SKM-1 (cell line): Measurements from ENCODE around the gene MAP9.
"Not testable (repeated sequence)": the region's sequence is repeated elsewhere in the genome, so short reads cannot be mapped to it uniquely, and the experiment has no call there.

ENCODE experiments used
- DNase-seq: peaks from one replicate; lab custom pipeline; 2025; ENCODE audit not compliant: unreplicated experiment; lab: John Stamatoyannopoulos, UW

The MAP9 gene

DNA sequence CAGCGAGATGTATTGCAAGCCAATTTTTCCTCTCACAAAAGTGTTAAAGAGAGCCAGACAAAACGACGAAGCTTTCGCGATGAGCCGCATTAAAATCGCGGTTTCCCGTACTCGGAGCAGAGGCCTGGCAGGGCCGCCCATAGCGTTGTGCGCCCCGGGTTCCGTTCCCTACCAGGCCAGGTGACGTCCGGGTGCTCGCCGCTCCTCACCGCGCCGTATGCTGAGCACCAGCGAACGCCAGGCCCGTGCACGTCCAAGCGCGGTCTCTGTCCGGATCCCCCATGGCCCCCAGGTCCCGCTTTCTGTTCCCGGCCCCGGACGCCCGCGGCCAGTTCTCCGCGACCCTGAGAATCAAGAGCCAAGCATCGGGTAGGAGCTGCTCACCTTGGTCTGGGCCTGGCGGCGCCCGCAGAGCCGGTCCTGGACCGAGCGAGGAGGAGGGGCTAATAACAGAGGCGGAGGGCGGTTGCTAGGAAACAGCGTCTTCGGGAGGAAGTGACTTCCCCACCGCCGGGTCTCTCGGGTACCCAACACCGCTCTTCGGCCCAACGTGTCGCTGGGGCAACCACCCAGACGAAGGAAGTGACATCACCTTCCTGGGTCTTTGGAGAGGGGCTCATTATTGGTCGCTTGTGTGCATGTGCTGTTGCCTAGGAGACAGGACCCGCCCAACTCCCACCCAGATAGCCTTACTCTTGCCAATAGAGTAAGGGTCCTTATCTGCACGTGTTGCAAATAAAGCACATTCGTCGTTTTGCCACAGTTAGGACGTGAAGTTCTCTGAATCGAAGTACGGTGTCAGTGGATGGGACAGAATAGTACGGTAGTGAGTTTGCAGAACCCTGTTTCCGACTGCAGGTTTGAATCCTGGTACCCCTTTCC, at the start of gene MAP9:
MAP9 (minus strand) TSS at position 579 of the 882 bp plus-strand sequence. CDS start 1,115 bp downstream, outside the sequence.
- peak; percentile 26 for DNase-seq

DNA sequence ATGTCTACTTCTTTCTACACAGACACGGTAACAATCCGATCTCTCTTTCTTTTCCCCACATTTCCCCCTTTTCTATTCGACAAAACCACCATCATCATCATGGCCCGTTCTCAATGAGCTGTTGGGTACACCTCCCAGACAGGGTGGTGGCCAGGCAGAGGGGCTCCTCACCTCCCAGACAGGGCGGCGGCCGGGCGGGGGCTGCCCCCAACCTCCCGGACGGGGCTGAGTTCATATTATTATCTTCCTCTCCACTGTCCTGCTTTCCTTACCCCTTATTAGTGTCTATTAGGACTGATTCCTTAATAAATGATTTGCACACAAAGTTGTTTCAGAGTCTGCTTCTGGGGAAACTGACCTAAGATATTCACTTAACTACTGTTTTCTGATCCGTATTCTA, 48.0 kb upstream of the MAP9 start:
- DNase-seq, result not testable (repeated sequence)

DNA sequence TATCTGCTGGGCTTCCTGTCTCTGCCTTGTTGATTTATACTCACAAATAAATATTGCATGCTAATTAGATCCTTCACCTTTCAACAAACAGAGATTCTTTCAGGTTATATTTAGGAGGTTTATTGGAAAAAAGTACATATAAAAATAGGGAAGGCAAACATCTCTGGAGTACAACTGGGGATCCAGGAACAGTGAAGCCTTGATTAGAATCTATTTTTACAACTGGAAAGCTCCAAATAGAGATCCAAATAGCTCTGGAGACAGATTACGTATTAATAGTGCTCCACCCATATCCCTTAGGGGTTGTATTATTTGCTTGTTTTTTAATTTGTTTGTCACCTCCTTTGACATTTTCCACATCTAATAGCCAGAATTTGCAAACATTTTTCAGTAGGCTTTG, 46.9 kb upstream of the MAP9 start:
- no peak for DNase-seq

DNA sequence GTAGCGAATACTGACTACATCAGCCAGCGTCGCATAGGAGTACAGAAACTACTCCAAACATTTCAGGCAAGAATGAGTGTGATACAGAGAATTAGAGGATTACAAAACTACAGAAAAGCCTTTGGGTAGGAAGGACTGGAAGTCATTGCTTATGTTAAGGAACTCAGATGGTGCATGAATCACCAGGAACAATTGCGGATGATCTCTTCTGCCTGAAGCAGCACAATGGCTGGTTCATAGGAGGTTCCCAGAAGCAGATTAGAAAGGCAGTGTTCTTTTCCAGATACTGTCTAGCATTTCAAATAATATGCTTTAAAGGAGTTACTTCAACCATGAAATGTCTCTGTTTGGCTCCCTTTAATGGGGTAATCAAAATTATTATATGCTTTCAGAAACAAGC, 42.5 kb upstream of the MAP9 start:
- DNase-seq, result no peak

GRCh38 chr4:155415662-155416061, 38.9 kb upstream of the MAP9 start:
- DNase-seq, result no peak

GRCh38 chr4:155413451-155413850, 36.7 kb upstream of the MAP9 start:
- DNase-seq, result no peak

DNA sequence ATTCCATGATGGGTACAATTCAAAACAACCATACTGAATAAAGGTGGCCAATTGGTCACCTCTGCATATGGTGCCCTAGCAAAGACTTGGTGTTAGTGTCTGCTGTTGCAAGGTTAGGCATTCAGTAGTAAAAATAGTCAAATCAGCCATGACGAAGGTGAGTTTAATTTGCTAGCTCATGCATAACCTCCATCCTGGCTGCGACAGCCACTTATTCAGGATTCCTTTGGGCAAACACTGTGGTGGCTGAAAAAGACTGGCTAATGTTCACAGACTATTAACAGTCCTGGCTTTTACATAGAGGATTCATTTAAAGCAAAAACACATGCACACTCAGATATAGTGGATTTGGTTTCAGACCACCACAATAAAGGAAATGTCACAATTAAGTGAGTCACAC, 34.8 kb upstream of the MAP9 start:
- DNase-seq, result no peak

GRCh38 chr4:155408796-155409195, 32.0 kb upstream of the MAP9 start:
- DNase-seq, result no peak

GRCh38 chr4:155407480-155407879, 30.7 kb upstream of the MAP9 start:
- DNase-seq, result no peak

DNA sequence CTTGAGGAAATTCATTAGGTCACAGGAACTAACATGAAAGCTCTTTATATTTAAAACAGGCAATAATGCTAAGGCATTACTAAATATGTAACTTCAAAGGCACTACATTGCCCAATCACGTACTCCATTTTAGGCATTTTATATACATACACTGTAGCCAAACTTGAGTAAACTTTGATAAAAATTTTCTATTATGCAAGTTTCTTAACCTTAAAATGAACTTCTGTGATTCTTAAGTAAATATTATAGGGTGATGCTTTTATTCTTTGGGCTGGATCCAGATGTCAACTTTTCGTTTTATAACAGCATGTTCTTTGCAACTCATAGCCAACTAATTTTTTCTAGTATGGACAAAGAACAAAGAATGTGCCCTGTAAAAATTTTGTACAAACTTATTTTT, 28.3 kb upstream of the MAP9 start:
- no peak for DNase-seq

DNA sequence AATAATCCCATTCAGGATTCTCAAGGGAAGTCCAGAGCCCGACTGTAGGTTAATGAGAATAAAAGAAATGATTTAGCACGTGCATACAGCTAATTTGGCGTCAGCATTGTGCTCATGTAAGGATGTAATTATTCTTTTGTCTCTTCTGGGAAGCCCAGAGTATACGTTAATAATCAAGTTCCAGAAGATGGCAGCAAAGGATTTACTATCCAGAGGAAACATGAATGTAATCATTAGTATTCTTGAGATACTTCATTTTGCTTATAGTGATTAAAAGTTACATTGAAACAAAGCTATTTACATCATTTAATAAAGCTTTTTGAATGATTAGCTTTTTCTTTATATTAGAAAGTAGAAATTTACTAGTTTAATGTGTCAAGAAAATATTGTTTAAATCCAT, 27.1 kb upstream of the MAP9 start:
- DNase-seq, result no peak

DNA sequence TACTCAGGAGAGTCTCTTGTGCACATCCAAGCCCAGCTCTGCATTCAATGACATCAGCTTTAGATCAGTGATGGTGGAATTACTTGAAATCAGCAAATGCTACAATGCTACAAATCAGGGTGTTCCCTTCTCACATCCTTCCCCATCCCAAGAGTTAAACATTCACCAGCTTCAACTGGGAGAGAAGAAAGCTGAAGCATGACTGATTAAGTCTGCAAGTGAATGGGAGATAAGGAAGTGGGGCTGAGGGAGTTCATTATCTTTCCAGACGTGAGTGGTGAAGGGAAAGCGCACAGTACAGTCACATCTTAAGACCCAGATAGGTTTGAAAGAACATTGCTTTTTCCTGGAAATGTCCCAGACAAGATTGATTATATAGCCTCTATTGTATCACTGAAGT, 26.2 kb upstream of the MAP9 start:
- no peak for DNase-seq

DNA sequence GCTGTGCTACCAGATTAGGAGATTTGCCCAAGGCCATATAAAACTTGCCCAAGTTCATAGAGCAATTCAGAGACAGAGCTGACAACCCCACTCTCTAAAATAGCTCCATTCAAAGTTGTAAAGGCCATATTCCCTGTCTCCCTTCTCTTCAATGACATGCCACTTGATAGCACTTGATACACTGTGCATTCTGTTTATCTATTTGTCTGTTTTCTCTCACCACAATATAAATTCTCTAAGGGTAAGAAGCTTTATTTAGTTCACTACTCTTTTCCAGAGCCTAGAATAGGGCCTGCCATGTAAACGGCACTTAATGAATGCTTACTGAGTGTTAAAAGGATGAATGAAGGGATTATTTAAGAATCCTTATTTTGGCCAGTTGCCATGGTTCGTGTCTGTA, 24.1 kb upstream of the MAP9 start:
- DNase-seq, result no peak

DNA sequence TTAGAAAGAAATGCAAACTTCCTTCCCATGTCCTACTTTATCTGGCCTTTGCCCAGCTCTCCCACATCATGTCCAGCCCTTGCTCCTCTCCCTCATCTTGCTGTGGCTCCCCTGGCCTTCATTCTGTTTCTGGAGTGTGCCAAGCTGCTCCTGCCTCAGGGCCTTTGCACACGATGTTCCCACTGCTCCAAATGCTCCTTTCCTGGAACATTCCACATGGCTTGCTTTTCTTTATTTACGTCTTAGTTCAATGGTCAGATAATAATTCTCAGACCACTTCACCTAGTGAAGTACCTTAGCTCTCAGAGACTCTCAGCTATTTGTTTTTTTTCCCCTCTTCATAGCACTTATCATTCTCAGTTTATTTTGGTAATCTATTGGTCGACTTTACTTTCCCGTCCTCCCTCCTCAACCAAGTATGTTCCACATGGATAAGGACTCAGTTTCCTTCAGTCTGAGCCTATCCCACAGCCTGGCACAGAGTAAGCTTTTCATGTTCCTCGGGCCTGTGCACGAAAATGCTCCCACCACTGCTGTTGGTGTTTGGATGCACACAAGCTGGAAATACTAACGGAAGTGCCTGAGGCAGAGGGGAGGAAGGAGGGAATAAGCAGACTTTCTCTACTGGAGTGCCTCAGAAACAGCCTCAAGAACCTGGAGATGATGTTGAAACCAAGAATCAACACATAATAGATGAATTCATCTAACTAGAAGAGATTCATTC, 23.4 kb upstream of the MAP9 start:
- DNase-seq, result no peak

DNA sequence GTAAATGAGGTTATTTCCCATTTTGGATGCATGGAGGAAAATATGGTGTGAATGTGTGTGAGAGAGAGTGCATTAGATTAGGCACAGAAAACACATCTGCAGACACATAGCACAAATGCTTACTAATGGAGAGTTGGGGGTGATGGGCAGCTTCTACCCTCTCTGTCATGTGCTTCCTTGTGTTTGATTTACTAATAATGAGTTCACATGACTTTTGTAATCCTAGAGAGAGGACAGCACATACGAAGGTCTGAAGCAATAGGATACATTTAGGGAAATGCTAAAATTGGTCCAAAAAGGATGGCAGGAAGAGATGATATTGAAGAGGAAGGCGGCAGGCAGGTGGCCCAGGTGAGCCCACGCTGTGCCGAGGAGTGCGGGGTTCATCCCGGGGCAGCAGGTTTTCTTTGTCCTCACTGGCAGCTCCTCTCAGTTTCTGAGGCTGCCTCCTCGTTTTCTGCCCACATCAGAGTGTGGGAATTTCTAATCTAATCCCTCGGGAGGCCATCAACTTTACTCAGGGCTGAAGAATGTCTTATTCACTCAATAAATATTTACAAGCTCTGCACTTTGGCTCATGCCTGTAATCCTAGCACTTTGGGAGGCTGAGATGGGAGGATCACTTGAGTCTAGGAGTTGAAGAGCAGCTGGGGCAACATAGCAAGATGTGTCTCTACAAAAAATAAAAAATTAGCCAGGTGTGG, 15.9 kb upstream of the MAP9 start:
- DNase-seq, result no peak

- DNase-seq, result no peak
These were observed 15.2 kb upstream of the MAP9 start for GRCh38 chr4:155391932-155392331.

DNA sequence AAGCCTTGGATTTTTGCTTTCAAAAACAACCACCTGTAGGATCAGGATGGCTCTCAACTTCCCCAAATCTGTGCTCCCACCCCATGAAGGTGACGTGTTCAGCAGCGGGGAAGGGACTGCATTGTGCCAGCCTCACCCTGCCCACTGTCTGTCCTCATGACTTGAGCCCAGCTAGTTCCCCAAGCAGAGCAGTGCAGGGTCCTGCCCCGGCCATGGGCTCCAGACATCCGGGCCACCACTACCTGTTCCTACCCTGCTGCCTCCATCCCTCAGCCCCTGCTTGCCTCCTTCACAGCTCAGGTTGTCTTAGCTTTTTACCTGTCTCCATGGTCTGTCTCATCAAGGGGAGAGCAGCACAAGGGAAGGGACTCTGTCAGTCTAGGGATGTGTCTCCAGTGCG, 11.4 kb upstream of the MAP9 start:
- no peak for DNase-seq

GRCh38 chr4:155383541-155383940, 6.8 kb upstream of the MAP9 start:
- no peak for DNase-seq

DNA sequence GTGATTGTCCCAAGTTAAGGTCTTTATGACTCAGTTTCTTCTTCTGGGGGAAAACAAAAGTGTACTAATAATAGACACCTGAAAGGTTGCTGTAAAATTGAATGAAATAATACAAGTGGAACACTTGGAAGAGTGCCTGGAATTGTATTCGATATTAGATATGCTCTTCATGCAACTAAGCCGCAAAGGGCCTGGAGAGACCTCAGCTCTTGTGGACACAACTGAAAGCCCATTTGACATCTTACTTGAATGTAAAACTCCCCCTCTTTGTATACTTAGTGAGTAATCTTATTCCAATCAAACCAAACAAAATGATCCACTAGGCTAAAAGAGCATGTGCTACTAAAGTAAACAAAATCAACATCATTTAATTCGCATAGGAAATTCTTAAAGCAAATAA, 511 bp upstream of the MAP9 start:
- DNase-seq, result no peak

DNA sequence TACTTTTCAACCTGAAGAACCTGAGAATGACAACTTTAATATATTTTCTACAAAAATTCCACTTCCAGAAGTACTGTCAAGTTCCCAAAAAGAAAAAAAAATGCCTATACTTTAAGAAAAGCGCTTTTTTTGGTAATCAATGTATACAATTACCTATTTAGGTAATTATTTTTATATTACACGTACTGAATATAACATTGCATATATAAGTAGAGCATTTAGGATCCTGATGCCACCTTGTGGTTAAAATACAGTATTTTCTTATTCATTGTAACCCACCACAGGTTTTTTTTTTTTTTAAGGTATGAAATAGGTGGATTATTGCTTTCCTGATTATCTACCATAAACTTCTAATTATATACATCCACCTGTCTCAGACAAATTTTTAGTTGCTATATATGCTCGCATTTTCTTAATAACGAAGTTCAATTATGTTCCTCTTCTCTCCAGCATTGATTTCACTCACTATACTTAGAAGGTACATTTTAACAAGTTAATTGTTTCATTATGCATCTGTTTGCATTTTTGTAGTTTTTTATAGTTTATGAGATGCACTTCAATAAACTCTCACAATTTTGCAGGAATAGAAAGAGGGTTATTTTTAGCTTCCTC, 5.2 kb downstream of the MAP9 start:
- peak; percentile 4 for DNase-seq

GRCh38 chr4:155367608-155368007, 9.2 kb downstream of the MAP9 start:
- DNase-seq, result no peak
